BJ (cell line): ENCODE results near the gene WRAP53. TPM values are rescaled to one million over a fixed set of nuclear protein-coding genes. Genes with fewer than 3 reads are reported as not detected.
A peak's percentile ranks its signal among the peaks of the same experiment; 100 is the strongest.

Experiments used
- CTCF ChIA-PET: fragments of 350-600 bp; formaldehyde crosslinking; extraction: SDS; loops from one replicate; lab custom pipeline; 2021; ENCODE audit warnings: antibody characterized with exemption, inconsistent platforms; lab: Yijun Ruan, JAX
- POLR2A ChIA-PET: fragments of 300-600 bp; sonication (Branson Sonifier 250); formaldehyde crosslinking; extraction: SDS; loops from one replicate; lab custom pipeline; 2021; ENCODE audit warnings: antibody characterized with exemption; lab: Charles Lee
- DNase-seq: peaks from one replicate; pipeline ENCODE4 v3.0.0-alpha.2; 2011; ENCODE audit warnings: low read depth
- H3K27me3 ChIP-seq: 2 replicates; pipeline ENCODE4 v1.6.0; 2011; ENCODE audit warnings: low read length; ENCODE audit not compliant: control insufficient read depth, insufficient read depth
- H3K36me3 ChIP-seq: 2 replicates; pipeline ENCODE4 v1.5.1; 2011; ENCODE audit warnings: low read length; ENCODE audit not compliant: control insufficient read depth, insufficient read depth
- H3K4me3 ChIP-seq: 2 replicates; pipeline ENCODE4 v1.5.1; 2011; ENCODE audit warnings: low read depth, mild to moderate bottlenecking, control low read depth, low read length
- polyA plus RNA-seq: library from polyadenylated mRNA; depleted of rRNA; stranded (reverse); fragments of >200 nt; gene quantifications from 2 replicates; pipeline ENCODE4 v1.2.3, GENCODE V29; 2011
- TF ChIP-seq, protein P1 (sequence below): IDR thresholded peaks from 2 replicates; pipeline ENCODE4 v1.5.1; 2011; ENCODE audit warnings: low read depth, mild to moderate bottlenecking, control low read depth, inconsistent platforms, low read length, moderate library complexity; ENCODE audit not compliant: insufficient read depth

WRAP53 gene
- polyA plus RNA-seq, 1 experiment, result 7.9 TPM

DNA sequence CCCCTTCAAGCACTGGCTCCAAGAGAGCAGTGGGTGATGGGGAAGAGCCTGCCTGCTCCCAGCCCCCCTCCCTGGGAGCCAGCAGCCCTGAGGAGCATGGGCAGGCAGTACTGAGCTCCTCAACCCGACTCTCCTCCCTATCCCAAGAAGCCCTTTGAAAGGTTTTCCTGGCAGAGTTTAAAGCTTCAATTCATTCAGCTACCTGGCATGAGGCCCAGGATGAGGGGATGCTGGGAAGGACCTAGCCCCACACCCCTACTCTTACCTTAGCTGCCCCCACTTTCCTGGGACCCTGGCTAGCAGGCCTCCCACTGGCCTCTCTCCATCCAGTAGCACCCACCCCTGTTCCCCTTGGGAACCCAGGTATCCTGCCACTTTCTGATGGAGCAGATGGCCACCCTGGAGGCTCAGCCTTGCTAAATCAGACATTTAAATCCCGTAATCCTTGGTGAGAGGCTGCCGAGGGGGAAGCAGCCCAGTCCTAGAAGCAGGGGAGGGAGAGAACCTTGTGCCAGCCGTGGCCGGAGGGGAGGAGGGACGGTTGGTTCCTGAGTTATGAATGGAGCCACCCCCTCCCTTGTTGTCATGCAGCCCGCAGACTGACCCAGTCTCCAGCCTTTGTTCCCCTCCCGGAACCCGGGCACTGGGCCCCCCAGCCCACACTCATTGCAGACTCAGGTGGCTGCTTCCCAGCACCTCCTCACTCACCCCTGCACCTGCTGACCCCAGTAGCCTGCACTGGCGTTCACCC is 20.4 kb upstream of the WRAP53 start:
- no peak overlapping the region for H3K4me3 ChIP-seq
- DNase-seq, result no peak
- peaks cover 16% of the 10 kb centered on the region for H3K36me3 ChIP-seq
- H3K27me3 ChIP-seq, result no peaks in the 10 kb centered on the region
- ChIA-PET POLR2A (no interaction called here), CTCF (interaction anchor here (0.7 to 1.0 kb wide), 3 partner anchors 10 to 35 kb away, joined by 3 to 5 read pairs (median 3); partner anchors contain the start of gene WRAP53)
- TF ChIP-seq, protein P1, sequence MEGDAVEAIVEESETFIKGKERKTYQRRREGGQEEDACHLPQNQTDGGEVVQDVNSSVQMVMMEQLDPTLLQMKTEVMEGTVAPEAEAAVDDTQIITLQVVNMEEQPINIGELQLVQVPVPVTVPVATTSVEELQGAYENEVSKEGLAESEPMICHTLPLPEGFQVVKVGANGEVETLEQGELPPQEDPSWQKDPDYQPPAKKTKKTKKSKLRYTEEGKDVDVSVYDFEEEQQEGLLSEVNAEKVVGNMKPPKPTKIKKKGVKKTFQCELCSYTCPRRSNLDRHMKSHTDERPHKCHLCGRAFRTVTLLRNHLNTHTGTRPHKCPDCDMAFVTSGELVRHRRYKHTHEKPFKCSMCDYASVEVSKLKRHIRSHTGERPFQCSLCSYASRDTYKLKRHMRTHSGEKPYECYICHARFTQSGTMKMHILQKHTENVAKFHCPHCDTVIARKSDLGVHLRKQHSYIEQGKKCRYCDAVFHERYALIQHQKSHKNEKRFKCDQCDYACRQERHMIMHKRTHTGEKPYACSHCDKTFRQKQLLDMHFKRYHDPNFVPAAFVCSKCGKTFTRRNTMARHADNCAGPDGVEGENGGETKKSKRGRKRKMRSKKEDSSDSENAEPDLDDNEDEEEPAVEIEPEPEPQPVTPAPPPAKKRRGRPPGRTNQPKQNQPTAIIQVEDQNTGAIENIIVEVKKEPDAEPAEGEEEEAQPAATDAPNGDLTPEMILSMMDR, result no peak

DNA sequence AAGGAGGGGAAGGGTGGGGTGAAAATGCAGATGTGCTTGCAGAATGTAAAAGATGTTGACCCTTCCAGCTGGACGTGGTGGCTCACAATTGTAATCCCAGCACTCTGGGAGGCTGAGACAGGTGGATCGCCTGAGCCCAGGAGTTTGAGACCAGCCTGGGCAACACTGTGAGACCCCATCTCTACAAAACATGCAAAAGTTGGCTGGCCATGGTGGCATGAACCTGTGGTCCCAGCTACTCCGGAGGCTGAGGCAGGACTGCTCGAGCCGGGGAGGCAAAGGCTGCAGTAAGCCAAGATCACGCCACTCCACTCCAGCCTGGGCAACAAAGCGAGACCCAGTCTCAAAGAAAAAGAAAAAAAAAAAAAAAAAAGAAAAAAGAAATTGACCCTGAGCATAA is 19.8 kb upstream of the WRAP53 start:
- DNase-seq, result no peak

DNA sequence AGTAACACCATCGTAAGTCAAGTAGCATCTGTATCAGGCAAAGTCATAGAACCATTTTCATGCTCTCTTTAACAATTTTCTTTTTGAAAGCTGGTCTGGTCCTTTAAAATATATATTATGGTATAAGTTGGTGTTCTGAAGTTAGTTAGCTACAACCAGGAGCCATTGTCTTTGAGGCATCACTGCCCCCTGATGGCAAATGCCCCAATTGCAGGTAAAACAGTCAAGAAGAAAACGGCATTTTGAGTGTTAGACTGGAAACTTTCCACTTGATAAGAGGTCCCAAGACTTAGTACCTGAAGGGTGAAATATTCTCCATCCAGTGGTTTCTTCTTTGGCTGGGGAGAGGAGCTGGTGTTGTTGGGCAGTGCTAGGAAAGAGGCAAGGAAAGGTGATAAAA is 15.0 kb upstream of the WRAP53 start:
- ChIA-PET CTCF (interaction anchor here (0.9 to 2.5 kb wide), 7 partner anchors 10 to 159 kb away, joined by 3 to 14 read pairs (median 6); partner anchors contain the start of genes TP53 and WRAP53), POLR2A (no interaction called here)
- TF ChIP-seq, protein P1, result peak; percentile 48
- Histone ChIP-seq H3K4me3 (no peak overlapping the region), H3K36me3 (peaks cover 37% of the 10 kb centered on the region), H3K27me3 (no peaks in the 10 kb centered on the region)
- DNase-seq, result no peak

More for the DNA sequence above, 19.8 kb upstream of the WRAP53 start:
- Histone ChIP-seq H3K4me3 (no peak overlapping the region), H3K36me3 (peaks cover 19% of the 10 kb centered on the region), H3K27me3 (no peaks in the 10 kb centered on the region)
- TF ChIP-seq, protein P1, result no peak
- POLR2A ChIA-PET, result no interaction called here
- CTCF ChIA-PET, result no interaction called here

- no peaks in the 10 kb centered on the region for H3K27me3 ChIP-seq
- TF ChIP-seq, protein P1, result no peak
- no peak overlapping the region for H3K4me3 ChIP-seq
- ChIA-PET POLR2A (no interaction called here), CTCF (interaction anchor here (1.4 kb wide), 1 partner anchor 10 kb away, joined by 4 read pairs; no protein-coding TSS in a partner anchor)
- H3K36me3 ChIP-seq, result peaks cover 28% of the 10 kb centered on the region
- DNase-seq, result no peak
Measured at GRCh38 chr17:7674934-7675333, 13.3 kb upstream of the WRAP53 start.

DNA sequence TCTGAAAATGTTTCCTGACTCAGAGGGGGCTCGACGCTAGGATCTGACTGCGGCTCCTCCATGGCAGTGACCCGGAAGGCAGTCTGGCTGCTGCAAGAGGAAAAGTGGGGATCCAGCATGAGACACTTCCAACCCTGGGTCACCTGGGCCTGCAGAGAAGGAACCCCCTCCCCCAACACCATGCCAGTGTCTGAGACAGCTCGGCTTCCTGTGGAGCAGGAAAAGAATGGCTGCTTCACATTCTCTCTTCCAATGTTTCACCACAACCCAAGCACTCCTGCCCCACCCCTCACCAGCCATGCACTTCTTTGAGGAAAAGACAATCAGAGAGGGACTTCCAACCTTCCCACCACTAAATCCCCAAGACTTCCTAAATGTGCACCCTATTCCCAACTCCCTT is 11.7 kb upstream of the WRAP53 start:
- Histone ChIP-seq H3K27me3 (no peaks in the 10 kb centered on the region), H3K36me3 (peaks cover 25% of the 10 kb centered on the region), H3K4me3 (no peak overlapping the region)
- ChIA-PET CTCF (no interaction called here), POLR2A (no interaction called here)
- TF ChIP-seq, protein P1, result no peak
- DNase-seq, result no peak
